PC-3 (cell line): ENCODE results near the gene BAX.

Experiments used
- EZH2 ChIP-seq: fragments of 300-600 bp; sonication (generic); IDR thresholded peaks from one replicate; pipeline ENCODE4 v1.6.1; 2017; ENCODE audit warnings: antibody characterized with exemption, mild to moderate bottlenecking, low read length; ENCODE audit not compliant: unreplicated experiment
- TF ChIP-seq, protein P1 (sequence below): fragments of 300-600 bp; sonication (generic); conservative IDR thresholded peaks from 2 replicates; pipeline ENCODE4 v1.5.1; 2017; ENCODE audit warnings: antibody characterized with exemption, low read depth, mild to moderate bottlenecking, low read length

GRCh38 chr19:49010453-49010852, 55.8 kb downstream of the BAX start:
- TF ChIP-seq, protein P1, sequence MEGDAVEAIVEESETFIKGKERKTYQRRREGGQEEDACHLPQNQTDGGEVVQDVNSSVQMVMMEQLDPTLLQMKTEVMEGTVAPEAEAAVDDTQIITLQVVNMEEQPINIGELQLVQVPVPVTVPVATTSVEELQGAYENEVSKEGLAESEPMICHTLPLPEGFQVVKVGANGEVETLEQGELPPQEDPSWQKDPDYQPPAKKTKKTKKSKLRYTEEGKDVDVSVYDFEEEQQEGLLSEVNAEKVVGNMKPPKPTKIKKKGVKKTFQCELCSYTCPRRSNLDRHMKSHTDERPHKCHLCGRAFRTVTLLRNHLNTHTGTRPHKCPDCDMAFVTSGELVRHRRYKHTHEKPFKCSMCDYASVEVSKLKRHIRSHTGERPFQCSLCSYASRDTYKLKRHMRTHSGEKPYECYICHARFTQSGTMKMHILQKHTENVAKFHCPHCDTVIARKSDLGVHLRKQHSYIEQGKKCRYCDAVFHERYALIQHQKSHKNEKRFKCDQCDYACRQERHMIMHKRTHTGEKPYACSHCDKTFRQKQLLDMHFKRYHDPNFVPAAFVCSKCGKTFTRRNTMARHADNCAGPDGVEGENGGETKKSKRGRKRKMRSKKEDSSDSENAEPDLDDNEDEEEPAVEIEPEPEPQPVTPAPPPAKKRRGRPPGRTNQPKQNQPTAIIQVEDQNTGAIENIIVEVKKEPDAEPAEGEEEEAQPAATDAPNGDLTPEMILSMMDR: no peak
- TF ChIP-seq EZH2: no peak
